Measurements from ENCODE around the gene H1-8. TPM values are rescaled to one million over a fixed set of nuclear protein-coding genes. Genes with fewer than 3 reads are reported as not detected.

The H1-8 gene
- total RNA-seq, 1 donor from 2014 or later = not detected

DNA sequence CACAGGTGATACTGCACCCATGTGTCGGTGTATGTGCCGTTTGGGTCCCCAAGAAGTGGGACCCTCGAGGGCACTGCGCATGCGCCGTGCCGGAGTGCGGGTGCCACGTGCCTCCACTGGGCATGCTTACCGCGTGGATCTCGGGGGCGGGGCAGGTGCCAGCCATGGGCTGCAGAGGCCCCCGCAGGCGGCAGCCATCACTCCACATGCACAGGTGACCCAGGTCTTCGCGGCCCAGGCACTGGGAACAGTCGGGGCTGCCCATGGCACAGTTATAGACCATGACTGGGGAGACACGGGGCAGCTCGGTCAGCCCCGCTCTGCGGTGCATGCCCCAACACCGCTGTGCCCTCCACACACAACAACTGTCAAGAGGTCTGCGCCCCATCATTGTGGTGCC, 31.2 kb downstream of the H1-8 start:
- no peaks in the 10 kb centered on the region for H3K27me3 Mint-ChIP-seq
- CTCF ChIA-PET = no interaction called here

DNA sequence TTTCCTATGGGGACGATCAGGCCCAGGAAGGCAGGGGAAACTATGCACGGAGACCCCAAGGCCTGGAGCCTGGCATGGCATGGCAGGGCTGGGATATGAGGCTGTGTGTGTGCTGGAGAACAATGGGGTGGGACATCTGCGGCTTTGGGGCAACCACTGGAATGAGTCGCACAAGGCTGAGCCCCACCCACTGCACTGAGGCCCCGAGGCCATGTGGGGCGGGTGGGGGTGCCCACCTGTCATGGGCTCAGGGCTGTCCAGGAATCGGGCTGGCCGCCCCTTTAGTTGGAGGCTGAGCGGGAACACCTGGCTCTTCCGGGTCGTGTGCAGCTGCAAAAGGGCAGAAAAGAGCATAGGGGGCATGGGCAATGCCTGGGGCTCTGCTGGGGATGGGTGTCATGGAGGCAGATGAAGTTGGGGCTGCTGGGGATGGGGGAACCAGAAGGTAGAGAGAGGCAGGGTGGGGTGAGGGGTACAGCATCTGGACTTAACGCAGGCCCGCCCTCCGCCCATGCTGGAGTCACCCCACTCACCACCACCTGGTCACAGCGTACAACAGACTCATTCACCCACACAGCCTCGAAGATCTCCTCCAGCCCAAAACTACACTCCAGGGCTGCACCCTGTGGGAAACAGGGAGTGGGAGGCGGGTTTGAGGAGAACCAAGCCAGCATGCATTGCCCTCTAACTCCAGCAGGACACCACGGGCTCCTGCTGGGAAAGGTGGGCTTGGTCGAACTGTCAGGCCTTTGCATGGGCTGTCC, 32.4 kb downstream of the H1-8 start:
- no peaks in the 10 kb centered on the region for H3K9me3 Mint-ChIP-seq
- H3K27me3 Mint-ChIP-seq = no peaks in the 10 kb centered on the region
- no peak overlapping the region for H3K4me3 Mint-ChIP-seq
- H3K27ac Mint-ChIP-seq = no peak overlapping the region
- CTCF ChIA-PET = no interaction called here
- DNase-seq (no peak), ATAC-seq (ENCODE audit: low read depth) (no peak)
- POLR2A ChIA-PET = no interaction called here
- H3K36me3 Mint-ChIP-seq (ENCODE audit: low read depth) = no peaks in the 10 kb centered on the region
- TF ChIP-seq, protein P1, sequence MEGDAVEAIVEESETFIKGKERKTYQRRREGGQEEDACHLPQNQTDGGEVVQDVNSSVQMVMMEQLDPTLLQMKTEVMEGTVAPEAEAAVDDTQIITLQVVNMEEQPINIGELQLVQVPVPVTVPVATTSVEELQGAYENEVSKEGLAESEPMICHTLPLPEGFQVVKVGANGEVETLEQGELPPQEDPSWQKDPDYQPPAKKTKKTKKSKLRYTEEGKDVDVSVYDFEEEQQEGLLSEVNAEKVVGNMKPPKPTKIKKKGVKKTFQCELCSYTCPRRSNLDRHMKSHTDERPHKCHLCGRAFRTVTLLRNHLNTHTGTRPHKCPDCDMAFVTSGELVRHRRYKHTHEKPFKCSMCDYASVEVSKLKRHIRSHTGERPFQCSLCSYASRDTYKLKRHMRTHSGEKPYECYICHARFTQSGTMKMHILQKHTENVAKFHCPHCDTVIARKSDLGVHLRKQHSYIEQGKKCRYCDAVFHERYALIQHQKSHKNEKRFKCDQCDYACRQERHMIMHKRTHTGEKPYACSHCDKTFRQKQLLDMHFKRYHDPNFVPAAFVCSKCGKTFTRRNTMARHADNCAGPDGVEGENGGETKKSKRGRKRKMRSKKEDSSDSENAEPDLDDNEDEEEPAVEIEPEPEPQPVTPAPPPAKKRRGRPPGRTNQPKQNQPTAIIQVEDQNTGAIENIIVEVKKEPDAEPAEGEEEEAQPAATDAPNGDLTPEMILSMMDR (IDR thresholded peaks at IDR 0.05) = no peak
- H3K4me1 Mint-ChIP-seq = peaks cover 62% of the 10 kb centered on the region
- intact Hi-C loops (cut with micrococcal nuclease) = loop anchor here (5.0 kb wide), 2 partner anchors 138 to 298 kb away; partner anchors contain the start of genes HMCES and MBD4

More for the DNA sequence above, 31.2 kb downstream of the H1-8 start:
- H3K4me3 Mint-ChIP-seq = no peak overlapping the region
- POLR2A ChIA-PET = no interaction called here
- H3K9me3 Mint-ChIP-seq = no peaks in the 10 kb centered on the region
- intact Hi-C loops (cut with micrococcal nuclease) = no loop called here
- DNase-seq = no peak
- peaks cover 57% of the 10 kb centered on the region for H3K4me1 Mint-ChIP-seq
- no peak overlapping the region for H3K27ac Mint-ChIP-seq
- H3K36me3 Mint-ChIP-seq (ENCODE audit: low read depth) = no peaks in the 10 kb centered on the region
- no peak for ATAC-seq (ENCODE audit: low read depth)
- TF ChIP-seq, protein P1 (IDR thresholded peaks at IDR 0.05) = no peak

DNA sequence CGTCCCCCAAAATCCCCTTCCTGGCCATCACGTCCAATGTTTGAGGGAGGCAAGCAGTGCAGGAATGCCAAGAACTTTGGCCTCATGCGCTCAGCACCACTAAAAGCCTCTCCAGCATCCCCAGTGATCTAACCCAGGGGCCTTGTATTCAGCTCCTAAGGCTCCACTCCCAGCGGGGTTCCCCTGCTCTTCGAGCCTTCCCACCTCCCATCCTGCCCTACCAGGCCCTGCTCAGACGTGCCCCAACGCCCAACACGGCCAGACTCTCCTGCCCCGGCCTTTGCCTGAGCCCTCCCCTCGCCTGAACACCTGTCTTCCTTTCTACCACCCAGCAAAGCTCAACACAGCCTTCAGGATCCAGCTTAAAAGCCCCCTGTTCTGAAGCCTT, 33.0 kb downstream of the H1-8 start:
- no peak overlapping the region for H3K4me3 Mint-ChIP-seq
- H3K27me3 Mint-ChIP-seq = no peaks in the 10 kb centered on the region
- ChIA-PET CTCF (interaction anchor here (1.9 to 2.0 kb wide), 2 partner anchors 50 to 86 kb away, joined by 5 to 11 read pairs; no protein-coding TSS in a partner anchor), POLR2A (interaction anchor here (1.5 to 1.6 kb wide), 2 partner anchors 9 to 136 kb away, joined by 3 to 10 read pairs; partner anchors contain the start of genes IFT122 and MBD4)
- DNase-seq (no peak), ATAC-seq (ENCODE audit: low read depth) (no peak)
- peak overlapping the region; percentile 86 for H3K27ac Mint-ChIP-seq
- H3K4me1 Mint-ChIP-seq = peaks cover 61% of the 10 kb centered on the region
- no peaks in the 10 kb centered on the region for H3K9me3 Mint-ChIP-seq
- TF ChIP-seq, protein P1 (IDR thresholded peaks at IDR 0.05) = no peak
- intact Hi-C loops (cut with micrococcal nuclease) = loop anchor here (5.0 kb wide), 2 partner anchors 139 to 299 kb away; partner anchors contain the start of genes HMCES and MBD4
- no peaks in the 10 kb centered on the region for H3K36me3 Mint-ChIP-seq (ENCODE audit: low read depth)

DNA sequence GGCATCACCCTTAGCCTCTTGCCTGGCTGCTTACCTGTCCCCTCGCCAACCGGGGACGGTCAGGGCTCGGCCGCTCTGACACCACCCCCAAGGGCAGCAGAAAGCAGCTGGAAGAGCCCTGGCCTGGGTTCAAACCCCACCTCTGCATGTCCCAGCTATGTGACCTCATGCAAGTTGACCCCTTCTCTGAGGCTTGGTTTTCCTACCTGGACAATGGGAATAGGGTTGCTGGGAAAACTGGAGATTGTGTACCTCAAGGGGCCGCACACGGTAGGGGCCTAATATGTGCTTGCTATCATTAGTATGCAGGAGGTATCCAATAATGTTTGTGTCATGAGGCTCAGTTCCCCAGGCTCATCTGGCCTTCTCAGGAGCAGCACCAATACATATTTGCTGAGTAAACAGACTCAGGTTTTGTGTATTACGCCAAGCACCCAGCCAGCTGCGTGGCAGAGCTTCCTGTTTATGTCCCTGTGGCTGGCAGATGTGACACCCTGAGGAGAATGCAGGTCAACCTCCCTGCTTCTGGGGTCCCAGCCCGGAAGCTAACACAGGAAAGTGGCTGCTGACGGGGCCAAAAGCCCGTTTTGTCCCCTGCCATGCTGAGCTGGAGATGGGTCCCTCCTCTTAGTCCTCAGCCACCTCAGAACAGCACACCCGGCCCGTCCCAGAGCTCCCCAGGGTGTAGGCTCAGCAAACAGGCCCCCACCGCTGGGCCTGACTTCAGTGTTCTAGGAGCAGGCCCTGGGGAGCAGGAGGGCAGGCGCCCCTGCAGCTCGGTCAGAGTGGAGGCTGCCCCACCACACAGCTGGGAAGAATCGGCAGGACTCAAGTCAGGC, 33.8 kb downstream of the H1-8 start:
- Mint-ChIP-seq H3K9me3 (no peaks in the 10 kb centered on the region), H3K4me3 (peak overlapping the region; percentile 48), H3K36me3 (ENCODE audit: low read depth) (no peaks in the 10 kb centered on the region), H3K27me3 (no peaks in the 10 kb centered on the region), H3K27ac (peak overlapping the region; percentile 86), H3K4me1 (peaks cover 61% of the 10 kb centered on the region)
- intact Hi-C loops (cut with micrococcal nuclease) = loop anchor here (5.0 kb wide), 2 partner anchors 139 to 299 kb away; partner anchors contain the start of genes HMCES and MBD4
- DNase-seq (peak; percentile 53), ATAC-seq (ENCODE audit: low read depth) (peak; percentile 63)
- CTCF ChIA-PET = interaction anchor here (1.1 to 2.0 kb wide), 3 partner anchors 41 to 87 kb away, joined by 3 to 11 read pairs (median 5); no protein-coding TSS in a partner anchor
- POLR2A ChIA-PET = interaction anchor here (0.6 to 2.3 kb wide), 12 partner anchors 10 to 535 kb away, joined by 3 to 14 read pairs (median 4); partner anchors contain the start of genes IFT122, MBD4 and TMCC1
- TF ChIP-seq, protein P1 (IDR thresholded peaks at IDR 0.05) = no peak

Data from activated B cell treated with CpG ODN at 0.5 μM for 24 hours (primary cell).